VCaP (cell line): ENCODE results near the gene EIF2B2.

Experiments
- H3K27ac ChIP-seq: fragments of 450-650 bp; 2 replicates; pipeline ENCODE4 v1.5.1; 2017
- TF ChIP-seq, protein P1 (sequence below): fragments of 450-650 bp; conservative IDR thresholded peaks from 2 replicates; pipeline ENCODE4 v1.5.1; 2017; ENCODE audit warnings: mild to moderate bottlenecking, moderate library complexity

EIF2B2 gene

DNA sequence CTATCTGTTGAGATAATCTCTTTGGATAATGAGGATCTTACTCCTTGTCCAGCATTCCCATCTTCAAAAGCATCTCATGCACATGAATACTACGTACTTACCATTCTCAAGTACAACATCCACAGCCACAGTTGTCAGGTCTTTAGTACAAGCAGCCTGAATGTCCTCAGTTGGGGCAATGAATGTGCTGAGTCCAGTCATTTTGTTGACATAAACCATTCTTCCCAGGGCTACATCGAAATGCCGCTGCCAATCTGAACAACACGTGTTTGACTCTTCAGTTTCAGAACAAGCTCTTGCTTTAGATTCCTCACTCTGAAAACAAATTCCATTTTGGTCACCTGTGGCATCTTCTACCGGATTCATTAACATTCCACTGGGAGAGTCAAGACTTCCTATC lies 43.6 kb downstream of the EIF2B2 start:
- no peak overlapping the region for H3K27ac ChIP-seq
- TF ChIP-seq, protein P1, sequence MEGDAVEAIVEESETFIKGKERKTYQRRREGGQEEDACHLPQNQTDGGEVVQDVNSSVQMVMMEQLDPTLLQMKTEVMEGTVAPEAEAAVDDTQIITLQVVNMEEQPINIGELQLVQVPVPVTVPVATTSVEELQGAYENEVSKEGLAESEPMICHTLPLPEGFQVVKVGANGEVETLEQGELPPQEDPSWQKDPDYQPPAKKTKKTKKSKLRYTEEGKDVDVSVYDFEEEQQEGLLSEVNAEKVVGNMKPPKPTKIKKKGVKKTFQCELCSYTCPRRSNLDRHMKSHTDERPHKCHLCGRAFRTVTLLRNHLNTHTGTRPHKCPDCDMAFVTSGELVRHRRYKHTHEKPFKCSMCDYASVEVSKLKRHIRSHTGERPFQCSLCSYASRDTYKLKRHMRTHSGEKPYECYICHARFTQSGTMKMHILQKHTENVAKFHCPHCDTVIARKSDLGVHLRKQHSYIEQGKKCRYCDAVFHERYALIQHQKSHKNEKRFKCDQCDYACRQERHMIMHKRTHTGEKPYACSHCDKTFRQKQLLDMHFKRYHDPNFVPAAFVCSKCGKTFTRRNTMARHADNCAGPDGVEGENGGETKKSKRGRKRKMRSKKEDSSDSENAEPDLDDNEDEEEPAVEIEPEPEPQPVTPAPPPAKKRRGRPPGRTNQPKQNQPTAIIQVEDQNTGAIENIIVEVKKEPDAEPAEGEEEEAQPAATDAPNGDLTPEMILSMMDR: no peak

DNA sequence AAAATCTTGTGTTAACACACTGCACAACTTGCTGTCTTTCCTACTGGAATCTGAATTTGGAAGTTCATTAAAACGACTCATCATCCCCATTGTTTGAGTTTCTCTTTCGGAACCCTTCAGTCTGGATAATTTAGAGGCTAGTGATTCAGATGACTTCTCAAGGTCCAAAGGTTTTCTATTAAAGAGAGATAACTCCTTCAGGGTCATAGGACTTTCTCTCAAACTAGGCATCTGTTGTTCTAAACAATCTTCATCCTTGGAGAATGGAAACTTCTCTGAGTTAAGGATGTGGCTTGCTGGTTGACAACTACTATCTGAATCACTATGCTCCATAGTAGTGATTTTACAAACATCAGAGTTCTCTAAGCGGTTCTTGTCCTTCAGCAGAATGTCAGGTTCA lies 44.2 kb downstream of the EIF2B2 start:
- TF ChIP-seq, protein P1: no peak
- no peak overlapping the region for H3K27ac ChIP-seq

DNA sequence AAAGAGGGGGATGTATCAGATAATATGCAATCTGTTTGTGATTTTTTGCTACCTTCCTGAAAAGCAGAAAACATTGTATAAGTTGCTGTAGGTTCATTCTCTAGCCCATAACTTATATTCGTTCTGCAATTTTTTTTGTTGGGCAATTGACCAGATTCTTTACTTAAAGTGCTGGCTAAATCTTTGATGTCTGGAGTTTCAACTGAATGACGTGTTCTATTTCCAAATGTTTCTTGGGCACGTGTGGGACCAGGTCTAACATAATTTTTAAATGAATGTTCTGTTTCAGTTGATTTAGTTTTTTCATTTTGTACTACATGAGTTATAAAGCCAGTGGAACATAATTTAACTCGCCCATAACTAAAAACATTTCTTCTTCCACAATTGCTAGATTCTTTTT lies 44.8 kb downstream of the EIF2B2 start:
- TF ChIP-seq, protein P1: no peak
- no peak overlapping the region for H3K27ac ChIP-seq

DNA sequence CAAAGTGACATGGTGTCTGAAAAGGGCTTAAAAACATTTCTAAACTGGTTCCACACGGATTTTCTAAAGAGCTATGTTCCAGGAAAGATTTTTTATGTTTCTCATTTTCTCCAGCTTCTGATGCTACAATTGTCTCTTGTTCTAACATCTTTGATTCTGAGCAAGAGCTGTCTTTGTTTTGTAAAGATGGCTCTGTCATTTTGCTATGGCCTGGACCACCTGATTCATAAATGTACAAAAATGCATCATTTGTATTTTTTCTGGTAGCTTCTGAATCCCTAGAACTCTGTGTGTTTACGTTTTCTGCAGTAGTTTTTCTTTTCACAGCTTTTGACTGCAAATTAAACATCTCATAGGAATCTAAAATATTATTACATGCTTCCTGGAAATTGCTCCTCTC lies 45.4 kb downstream of the EIF2B2 start:
- H3K27ac ChIP-seq: no peak overlapping the region
- TF ChIP-seq, protein P1: no peak

DNA sequence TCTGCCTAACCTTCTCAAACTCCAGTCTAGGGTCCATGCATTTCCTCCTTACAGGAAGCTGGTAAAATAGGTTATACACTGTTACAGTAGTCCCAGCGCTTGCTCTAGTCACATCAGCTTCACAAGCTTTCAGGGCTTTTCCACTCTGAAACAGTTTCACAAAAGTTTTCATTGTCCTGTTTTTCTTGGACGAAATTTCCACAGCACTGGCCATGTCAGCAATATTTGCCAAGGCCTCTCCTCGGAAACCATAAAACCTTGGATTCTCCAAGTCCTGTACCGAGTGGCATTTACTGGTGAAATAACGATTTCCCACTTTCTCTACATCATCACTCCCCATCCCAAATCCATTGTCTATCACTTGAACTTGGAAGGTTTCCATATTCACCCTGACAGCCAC lies 46.4 kb downstream of the EIF2B2 start:
- no peak overlapping the region for H3K27ac ChIP-seq
- TF ChIP-seq, protein P1: no peak

DNA sequence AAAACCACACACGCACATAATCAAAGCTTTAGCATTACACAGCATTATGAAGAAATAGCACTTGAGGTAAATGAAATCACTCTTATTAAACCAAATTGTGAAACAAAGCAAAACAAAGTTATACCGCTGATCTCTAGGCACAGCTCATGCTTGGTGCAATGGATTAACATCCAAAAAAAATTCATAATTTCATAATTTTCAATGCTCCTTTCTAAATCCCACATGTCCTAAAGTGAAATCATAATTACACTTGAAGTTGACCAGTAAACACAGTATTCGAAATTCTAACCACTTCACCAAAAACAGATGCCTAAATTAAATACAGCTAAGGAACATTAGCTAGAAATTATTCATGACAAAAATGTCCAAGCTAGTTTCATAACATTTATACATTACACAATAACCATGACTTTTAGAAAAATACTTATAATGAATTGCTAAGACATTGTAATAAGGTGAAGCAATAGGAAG lies 47.0 kb downstream of the EIF2B2 start:
- H3K27ac ChIP-seq: no peak overlapping the region
- TF ChIP-seq, protein P1: no peak

DNA sequence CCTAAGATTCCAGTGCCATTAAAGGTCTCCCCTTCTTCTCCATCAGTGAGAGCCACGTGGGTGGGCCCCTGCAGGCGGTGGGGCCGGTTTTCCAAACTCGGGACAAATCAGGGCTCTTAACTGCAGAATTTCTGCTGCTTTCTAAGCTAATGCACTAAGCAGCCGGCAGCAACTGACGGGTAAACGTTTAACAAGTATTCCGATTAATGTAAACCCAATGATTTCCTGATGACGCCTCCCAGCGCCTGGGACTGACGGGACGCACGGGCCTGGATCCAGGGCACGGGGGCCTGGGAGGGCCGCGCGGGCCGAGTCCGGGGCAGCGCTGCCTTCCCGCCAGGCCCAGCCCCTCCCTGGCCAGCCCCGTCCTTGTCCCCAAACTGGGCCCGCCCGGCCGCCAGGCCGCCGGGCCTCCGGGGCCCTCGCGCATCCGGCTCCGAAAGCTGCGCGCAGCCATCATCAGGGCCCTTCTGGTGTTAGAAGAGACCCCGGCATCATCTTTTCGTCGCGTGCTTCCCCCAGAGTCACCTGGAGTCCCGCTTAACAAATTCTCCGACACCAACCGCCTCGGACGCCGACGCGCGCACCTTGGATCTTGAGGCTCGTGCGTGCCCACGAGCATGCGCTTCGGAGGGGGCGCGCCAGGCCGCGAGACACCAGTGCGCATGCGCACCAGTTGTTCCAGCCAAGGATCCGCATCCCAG lies 48.3 kb downstream of the EIF2B2 start, which contains the start of gene MLH3:
TSS of gene MLH3 (minus strand) at position 616 of the 704 bp plus-strand sequence. CDS start 1,812 bp downstream, outside the sequence.
- peak within 1 kb of the TSS; percentile 89 for H3K27ac ChIP-seq

More for the DNA sequence above, 48.3 kb downstream of the EIF2B2 start, which contains the start of gene MLH3:
- TF ChIP-seq, protein P1: no peak
